ENCODE results near the gene ANXA2R. TPM values are rescaled to one million over a fixed set of nuclear protein-coding genes. Genes with fewer than 3 reads are reported as not detected.

ANXA2R gene
- total RNA-seq, 2 donors from 2014 or later: 0.63 TPM; not detected in 1

GRCh38 chr5:43007246-43007910 is 32.7 kb downstream of the ANXA2R start:
- TF ChIP-seq, protein P1, sequence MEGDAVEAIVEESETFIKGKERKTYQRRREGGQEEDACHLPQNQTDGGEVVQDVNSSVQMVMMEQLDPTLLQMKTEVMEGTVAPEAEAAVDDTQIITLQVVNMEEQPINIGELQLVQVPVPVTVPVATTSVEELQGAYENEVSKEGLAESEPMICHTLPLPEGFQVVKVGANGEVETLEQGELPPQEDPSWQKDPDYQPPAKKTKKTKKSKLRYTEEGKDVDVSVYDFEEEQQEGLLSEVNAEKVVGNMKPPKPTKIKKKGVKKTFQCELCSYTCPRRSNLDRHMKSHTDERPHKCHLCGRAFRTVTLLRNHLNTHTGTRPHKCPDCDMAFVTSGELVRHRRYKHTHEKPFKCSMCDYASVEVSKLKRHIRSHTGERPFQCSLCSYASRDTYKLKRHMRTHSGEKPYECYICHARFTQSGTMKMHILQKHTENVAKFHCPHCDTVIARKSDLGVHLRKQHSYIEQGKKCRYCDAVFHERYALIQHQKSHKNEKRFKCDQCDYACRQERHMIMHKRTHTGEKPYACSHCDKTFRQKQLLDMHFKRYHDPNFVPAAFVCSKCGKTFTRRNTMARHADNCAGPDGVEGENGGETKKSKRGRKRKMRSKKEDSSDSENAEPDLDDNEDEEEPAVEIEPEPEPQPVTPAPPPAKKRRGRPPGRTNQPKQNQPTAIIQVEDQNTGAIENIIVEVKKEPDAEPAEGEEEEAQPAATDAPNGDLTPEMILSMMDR (IDR thresholded peaks at IDR 0.05): no peak
- Histone ChIP-seq H3K9me3 (no peaks in the 10 kb centered on the region), H3K4me1 (peaks cover 0 to 3% of the 10 kb centered on the region in 2 donors), H3K4me3 (peak overlapping the region; percentile 28 to 47), H3K27me3 (peaks cover 11 to 24% of the 10 kb centered on the region in 2 donors), H3K27ac (peak overlapping the region; percentile 78 to 84), H3K36me3 (no peaks in the 10 kb centered on the region)
- DNase-seq (ENCODE audit: low spot score): peak; percentile 81

DNA sequence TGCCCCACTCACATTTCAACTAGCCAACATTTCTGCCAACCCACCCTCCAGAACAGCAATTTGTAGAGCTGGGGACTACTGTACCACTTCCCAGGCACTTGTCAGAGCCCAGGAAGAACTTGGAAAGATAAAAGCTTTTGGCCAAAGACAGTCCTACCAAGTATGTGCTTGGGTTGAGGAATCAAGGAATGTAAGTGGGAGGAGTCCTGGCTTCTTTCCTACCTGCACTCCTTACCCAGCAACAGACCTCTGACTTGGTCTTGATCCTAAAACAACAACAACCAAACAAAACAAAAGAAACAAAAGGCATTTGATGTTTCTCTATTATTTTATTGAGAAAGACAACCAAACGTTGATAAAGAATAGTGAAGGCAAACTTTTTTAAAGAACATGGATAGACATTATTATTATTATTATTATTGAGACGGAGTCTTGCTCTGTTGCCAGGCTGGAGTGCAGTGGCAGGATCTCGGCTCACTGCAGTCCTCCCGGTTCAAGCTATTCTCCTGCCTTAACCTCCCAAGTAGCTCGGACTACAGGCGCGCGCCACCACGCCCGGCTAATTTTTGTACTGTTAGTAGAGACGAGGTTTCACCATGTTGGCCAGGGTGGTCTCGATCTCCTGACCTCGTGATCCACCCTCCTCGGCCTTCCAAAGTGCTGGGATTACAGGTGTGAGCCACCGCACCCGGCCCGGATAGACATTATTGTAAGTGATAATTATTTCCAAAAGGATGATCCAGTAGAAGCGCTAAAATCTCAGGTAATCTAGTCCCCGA is 33.5 kb downstream of the ANXA2R start:
- no peak for DNase-seq (ENCODE audit: low spot score)
- TF ChIP-seq, protein P1 (IDR thresholded peaks at IDR 0.05): no peak
- Histone ChIP-seq H3K27ac (peak overlapping the region in 1 of 2 donors; percentile 78), H3K36me3 (no peaks in the 10 kb centered on the region), H3K4me1 (peaks cover 0 to 3% of the 10 kb centered on the region in 2 donors), H3K9me3 (no peaks in the 10 kb centered on the region), H3K27me3 (peaks cover 15 to 24% of the 10 kb centered on the region in 2 donors), H3K4me3 (peak overlapping the region in 1 of 2 donors; percentile 47)

GRCh38 chr5:43005031-43005430 is 35.1 kb downstream of the ANXA2R start:
- Histone ChIP-seq H3K4me1 (peaks cover 0 to 3% of the 10 kb centered on the region in 2 donors), H3K9me3 (no peaks in the 10 kb centered on the region), H3K27ac (no peak overlapping the region), H3K4me3 (no peak overlapping the region), H3K27me3 (peaks cover 15 to 30% of the 10 kb centered on the region in 2 donors), H3K36me3 (no peaks in the 10 kb centered on the region)
- TF ChIP-seq, protein P1 (IDR thresholded peaks at IDR 0.05): no peak
- DNase-seq (ENCODE audit: low spot score): no peak

DNA sequence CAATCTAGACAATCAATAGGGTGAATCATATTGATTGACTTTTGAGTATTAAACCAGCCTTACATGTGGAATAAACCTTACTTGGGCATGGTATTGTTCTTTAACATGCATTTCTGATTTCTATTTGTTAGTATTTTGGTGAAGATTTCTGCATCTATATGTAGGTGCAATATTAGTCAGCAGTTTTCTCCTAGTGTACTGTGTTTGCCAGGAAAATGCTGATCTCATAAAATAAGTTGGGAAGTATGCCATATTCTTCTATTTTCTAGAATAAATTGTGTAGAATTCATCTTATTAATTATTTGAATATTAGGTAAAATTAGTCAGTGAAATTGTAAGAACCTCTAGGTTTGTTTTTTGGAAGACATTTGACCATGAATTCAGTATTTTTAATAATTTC is 38.4 kb downstream of the ANXA2R start:
- Histone ChIP-seq H3K27ac (no peak overlapping the region), H3K36me3 (no peaks in the 10 kb centered on the region), H3K27me3 (peaks cover 17 to 21% of the 10 kb centered on the region in 2 donors), H3K4me1 (peaks cover 0 to under 1% of the 10 kb centered on the region in 2 donors), H3K9me3 (no peaks in the 10 kb centered on the region), H3K4me3 (no peak overlapping the region)
- DNase-seq (ENCODE audit: low spot score): no peak
- TF ChIP-seq, protein P1 (IDR thresholded peaks at IDR 0.05): no peak

DNA sequence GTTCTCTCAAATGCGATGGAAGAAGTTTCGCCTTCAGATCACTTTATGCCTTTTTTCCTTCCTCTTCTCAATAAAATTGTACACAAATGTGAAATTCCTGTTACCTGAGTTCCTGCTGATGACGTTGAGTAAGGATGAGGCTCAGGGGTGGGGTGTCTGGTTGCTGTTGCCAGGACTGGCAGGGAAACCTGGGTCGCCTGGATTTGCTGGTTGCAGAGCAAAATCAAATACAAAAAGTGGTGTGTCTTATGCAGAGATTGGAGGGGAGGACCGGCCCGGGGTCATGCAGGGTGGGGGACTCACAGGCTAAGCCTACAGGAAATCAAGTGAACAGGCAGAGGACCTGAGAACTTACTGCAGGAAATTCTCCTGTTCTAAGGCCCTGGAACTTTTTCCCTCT is 39.2 kb downstream of the ANXA2R start:
- no peaks in the 10 kb centered on the region for H3K36me3 ChIP-seq
- no peak overlapping the region for H3K4me3 ChIP-seq
- H3K27ac ChIP-seq: no peak overlapping the region
- peaks cover 12 to 24% of the 10 kb centered on the region in 2 donors for H3K27me3 ChIP-seq
- no peaks in the 10 kb centered on the region for H3K4me1 ChIP-seq
- H3K9me3 ChIP-seq: no peaks in the 10 kb centered on the region
- DNase-seq (ENCODE audit: low spot score): no peak
- TF ChIP-seq, protein P1 (IDR thresholded peaks at IDR 0.05): no peak
